Mesendoderm (in vitro differentiated cells): Measurements from ENCODE around the gene AICDA. TPM values are rescaled to one million over a fixed set of nuclear protein-coding genes. Genes with fewer than 3 reads are reported as not detected.

Source experiments
- DNase-seq: peaks from one replicate; pipeline ENCODE4 v3.0.0; 2013
- H2AK5ac ChIP-seq: 2 replicates; pipeline ENCODE4 v1.6.1; 2013; ENCODE audit warnings: low read length, inconsistent platforms
- H2BK120ac ChIP-seq: 2 replicates; pipeline ENCODE4 v1.6.1; 2013; ENCODE audit warnings: low read depth, mild to moderate bottlenecking, low read length, moderate library complexity, mixed read lengths
- H2BK15ac ChIP-seq: replicated peaks from 2 replicates; pipeline ENCODE4 v1.6.1; 2013; ENCODE audit warnings: low read depth, mild to moderate bottlenecking, moderate library complexity
- H2BK5ac ChIP-seq: 2 replicates; pipeline ENCODE4 v1.6.1; 2013; ENCODE audit warnings: low read length, inconsistent platforms
- H3K18ac ChIP-seq: 2 replicates; pipeline ENCODE4 v1.6.1; 2013; ENCODE audit warnings: mild to moderate bottlenecking, low read length, mixed read lengths
- H3K23ac ChIP-seq: one replicate; pipeline ENCODE4 v1.6.1; 2013; ENCODE audit warnings: low read length
- H3K27ac ChIP-seq: 2 replicates; pipeline ENCODE4 v1.5.1; 2013; ENCODE audit warnings: low read depth, mild to moderate bottlenecking, inconsistent platforms, low read length, moderate library complexity
- H3K27me3 ChIP-seq: 2 replicates; pipeline ENCODE4 v1.6.1; 2013; ENCODE audit warnings: low read length, control low read depth, mild to moderate bottlenecking, inconsistent platforms; ENCODE audit not compliant: insufficient read depth, poor library complexity
- H3K36me3 ChIP-seq: 2 replicates; pipeline ENCODE4 v1.6.1; 2013; ENCODE audit warnings: low read length, inconsistent platforms; ENCODE audit not compliant: control insufficient read depth, insufficient read depth
- H3K4ac ChIP-seq: one replicate; pipeline ENCODE4 v1.6.1; 2013; ENCODE audit warnings: low read depth, mild to moderate bottlenecking, low read length, moderate library complexity
- H3K4me1 ChIP-seq: 2 replicates; pipeline ENCODE4 v1.6.1; 2013; ENCODE audit warnings: low read depth, low read length, inconsistent platforms; ENCODE audit not compliant: control insufficient read depth
- H3K4me2 ChIP-seq: 2 replicates; pipeline ENCODE4 v1.6.1; 2013; ENCODE audit warnings: low read length
- H3K4me3 ChIP-seq: 2 replicates; pipeline ENCODE4 v1.5.1; 2013; ENCODE audit warnings: mild to moderate bottlenecking, low read length
- H3K56ac ChIP-seq: one replicate; pipeline ENCODE4 v1.6.1; 2013; ENCODE audit warnings: low read length
- H3K79me1 ChIP-seq: 2 replicates; pipeline ENCODE4 v1.6.1; 2013; ENCODE audit warnings: low read length, inconsistent platforms
- H3K79me2 ChIP-seq: 2 replicates; pipeline ENCODE4 v1.6.1; 2013; ENCODE audit warnings: mild to moderate bottlenecking, low read length; ENCODE audit not compliant: control insufficient read depth, insufficient read depth
- H3K9ac ChIP-seq: 2 replicates; pipeline ENCODE4 v1.6.1; 2013; ENCODE audit warnings: low read length, inconsistent platforms
- H4K5ac ChIP-seq: one replicate; pipeline ENCODE4 v1.6.1; 2013; ENCODE audit warnings: low read length
- H4K8ac ChIP-seq: one replicate; pipeline ENCODE4 v1.6.1; 2013; ENCODE audit warnings: low read depth, mild to moderate bottlenecking, control low read depth, low read length, moderate library complexity
- WGBS: extraction: QIAGEN DNeasy Blood & Tissue Kit; methylation state at CpG from one replicate; pipeline ENCODE4 v1.1.7; 2013; ENCODE audit warnings: low lambda C conversion rate, missing lambda C conversion rate; ENCODE audit not compliant: insufficient coverage; ENCODE audit errors: extremely low coverage; 5-methylcytosine and 5-hydroxymethylcytosine counted together
- polyA plus RNA-seq, 2 experiments: library from polyadenylated mRNA; stranded (reverse); fragments of 200-250 nt; gene quantifications; one replicate each; pipeline ENCODE4 v1.2.3, GENCODE V29; 2013

The AICDA gene
- polyA plus RNA-seq (2013, experiment 1 of 2) = 0.48 TPM
- 0.60 TPM for polyA plus RNA-seq (2013, experiment 2 of 2)

DNA sequence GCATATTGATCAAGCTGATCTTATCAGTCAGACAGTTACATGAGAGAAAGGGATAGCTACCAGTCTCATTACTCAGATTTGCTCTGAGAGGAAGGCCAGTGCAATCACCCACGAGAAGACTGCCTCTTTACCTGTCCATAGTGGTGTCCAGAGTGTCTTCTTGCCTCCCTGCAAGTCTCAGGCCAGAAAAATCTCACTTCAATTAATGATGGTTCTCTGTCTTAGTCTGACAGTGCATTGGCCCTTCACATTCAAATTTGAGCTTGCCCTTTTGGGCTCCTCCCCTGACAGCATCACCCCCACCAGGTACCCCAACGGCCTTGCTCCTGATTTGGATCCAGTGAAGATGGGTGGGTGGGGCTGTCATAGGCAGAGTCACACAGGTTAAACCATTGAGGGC lies at the start of gene AICDA:
AICDA (minus strand) TSS at position 231 of the 400 bp plus-strand sequence; CDS start at position 139, 92 bp downstream.
- Histone ChIP-seq H4K8ac (no peak within 1 kb of the TSS), H2BK15ac (no peak within 1 kb of the TSS), H3K4me2 (no peak within 1 kb of the TSS), H3K23ac (no peak within 1 kb of the TSS), H3K36me3 (no peaks in the 10 kb centered on the region), H3K79me1 (no peaks in the 10 kb centered on the region), H3K4me3 (no peak within 1 kb of the TSS), H3K27ac (no peak within 1 kb of the TSS), H2BK5ac (no peak within 1 kb of the TSS), H3K4me1 (peaks cover 2% of the 10 kb centered on the region), H2BK120ac (no peak within 1 kb of the TSS), H2AK5ac (no peak within 1 kb of the TSS), H3K27me3 (no peaks in the 10 kb centered on the region), H3K4ac (no peak within 1 kb of the TSS), H3K79me2 (no peaks in the 10 kb centered on the region), H3K56ac (no peak within 1 kb of the TSS), H3K18ac (no peak within 1 kb of the TSS), H3K9ac (no peak within 1 kb of the TSS), H4K5ac (no peak within 1 kb of the TSS)
- DNase-seq = no peak
- WGBS = no CpG with 5 or more reads among the region's 2 CpGs

DNA sequence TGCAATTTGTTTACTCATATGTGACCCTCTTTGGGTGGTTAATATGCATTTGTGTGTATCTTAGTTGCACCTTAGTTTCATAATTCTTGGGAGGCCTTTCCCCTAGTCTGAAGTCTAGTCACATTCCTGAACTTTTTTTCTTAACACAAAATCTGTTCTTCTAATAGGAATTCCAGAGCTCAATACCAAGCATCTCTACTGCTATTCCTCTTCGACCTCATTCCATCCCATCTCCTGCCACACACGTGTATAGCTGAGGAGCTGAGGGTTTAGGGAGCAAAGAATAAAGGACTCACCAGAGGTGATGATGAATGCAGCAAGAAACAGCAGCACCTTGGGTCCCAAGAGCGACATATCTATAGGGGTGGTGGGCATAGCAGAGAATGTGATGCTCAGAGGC lies 49.1 kb upstream of the AICDA start:
- Histone ChIP-seq H3K4ac (no peak overlapping the region), H4K5ac (no peak overlapping the region), H3K27me3 (no peaks in the 10 kb centered on the region), H3K18ac (no peak overlapping the region), H3K79me2 (no peaks in the 10 kb centered on the region), H3K4me3 (no peak overlapping the region), H2BK5ac (no peak overlapping the region), H3K56ac (no peak overlapping the region), H3K4me2 (no peak overlapping the region), H2AK5ac (no peak overlapping the region), H3K23ac (no peak overlapping the region), H3K4me1 (no peaks in the 10 kb centered on the region), H2BK120ac (no peak overlapping the region), H3K27ac (no peak overlapping the region), H3K9ac (no peak overlapping the region), H4K8ac (no peak overlapping the region), H3K36me3 (no peaks in the 10 kb centered on the region), H3K79me1 (no peaks in the 10 kb centered on the region), H2BK15ac (no peak overlapping the region)
- WGBS = no CpG with 5 or more reads among the region's 3 CpGs
- DNase-seq = no peak

DNA sequence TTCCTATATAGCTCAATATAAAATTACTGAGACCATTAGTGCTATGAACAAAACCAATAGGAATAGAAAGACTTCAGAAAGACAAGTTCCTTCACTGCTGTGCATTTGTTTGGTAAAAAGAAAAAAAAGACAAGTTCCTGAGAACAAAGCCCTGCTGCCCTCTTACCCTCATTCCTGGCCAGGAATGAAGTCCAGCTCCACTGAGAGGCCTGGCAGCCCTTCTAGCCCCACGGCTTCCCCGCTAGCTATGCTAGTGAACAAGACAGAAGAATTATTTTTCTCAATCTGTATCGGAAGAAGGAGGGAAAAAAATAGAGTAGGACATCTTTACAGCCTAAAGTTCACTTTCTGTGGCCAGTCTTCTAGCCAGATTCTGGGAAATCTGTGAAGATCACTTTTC lies 48.4 kb upstream of the AICDA start:
- H2AK5ac ChIP-seq = no peak overlapping the region
- no peak overlapping the region for H3K4me2 ChIP-seq
- no peak overlapping the region for H3K4me3 ChIP-seq
- H3K79me2 ChIP-seq = no peaks in the 10 kb centered on the region
- no peak overlapping the region for H4K5ac ChIP-seq
- H3K4me1 ChIP-seq = no peaks in the 10 kb centered on the region
- H2BK5ac ChIP-seq = no peak overlapping the region
- no peak overlapping the region for H3K4ac ChIP-seq
- no peak overlapping the region for H3K23ac ChIP-seq
- no peak overlapping the region for H3K27ac ChIP-seq
- no peak overlapping the region for H3K9ac ChIP-seq
- H2BK15ac ChIP-seq = peak overlapping the region; percentile 12
- no peak overlapping the region for H3K56ac ChIP-seq
- WGBS = no CpG with 5 or more reads among the region's 3 CpGs
- no peak for DNase-seq
- H2BK120ac ChIP-seq = no peak overlapping the region
- H3K79me1 ChIP-seq = no peaks in the 10 kb centered on the region
- H4K8ac ChIP-seq = no peak overlapping the region
- H3K18ac ChIP-seq = no peak overlapping the region
- H3K36me3 ChIP-seq = no peaks in the 10 kb centered on the region
- no peaks in the 10 kb centered on the region for H3K27me3 ChIP-seq

DNA sequence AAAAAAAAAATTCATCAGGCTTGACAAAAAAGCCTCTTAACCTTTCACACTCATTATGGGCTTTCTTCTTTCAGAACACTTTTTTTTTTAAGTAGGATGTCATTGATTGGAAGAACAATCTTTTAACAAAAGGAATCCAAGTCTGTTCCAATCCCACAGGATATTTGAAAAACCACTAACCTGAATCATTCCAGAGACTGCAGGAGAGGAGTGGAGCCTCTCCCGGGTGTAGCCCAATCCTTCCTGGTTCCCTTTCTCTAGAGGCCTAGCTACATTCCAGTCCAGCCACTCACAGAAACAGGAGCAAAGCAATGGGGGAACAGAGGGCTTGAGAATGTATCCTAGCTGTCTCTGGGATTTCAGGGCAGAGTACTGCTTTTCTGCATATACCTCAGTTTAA lies 45.7 kb upstream of the AICDA start:
- Histone ChIP-seq H3K36me3 (no peaks in the 10 kb centered on the region), H4K8ac (no peak overlapping the region), H3K18ac (peak overlapping the region; percentile 82), H3K79me1 (no peaks in the 10 kb centered on the region), H2BK15ac (no peak overlapping the region), H2BK120ac (no peak overlapping the region), H3K56ac (no peak overlapping the region), H3K4me3 (no peak overlapping the region), H4K5ac (no peak overlapping the region), H3K4me1 (no peaks in the 10 kb centered on the region), H3K27ac (no peak overlapping the region), H3K23ac (no peak overlapping the region), H3K4ac (no peak overlapping the region), H3K79me2 (no peaks in the 10 kb centered on the region), H3K9ac (no peak overlapping the region), H3K4me2 (no peak overlapping the region), H2AK5ac (no peak overlapping the region), H3K27me3 (no peaks in the 10 kb centered on the region), H2BK5ac (no peak overlapping the region)
- DNase-seq = peak; percentile 79
- WGBS = no CpG with 5 or more reads among the region's 1 CpG

DNA sequence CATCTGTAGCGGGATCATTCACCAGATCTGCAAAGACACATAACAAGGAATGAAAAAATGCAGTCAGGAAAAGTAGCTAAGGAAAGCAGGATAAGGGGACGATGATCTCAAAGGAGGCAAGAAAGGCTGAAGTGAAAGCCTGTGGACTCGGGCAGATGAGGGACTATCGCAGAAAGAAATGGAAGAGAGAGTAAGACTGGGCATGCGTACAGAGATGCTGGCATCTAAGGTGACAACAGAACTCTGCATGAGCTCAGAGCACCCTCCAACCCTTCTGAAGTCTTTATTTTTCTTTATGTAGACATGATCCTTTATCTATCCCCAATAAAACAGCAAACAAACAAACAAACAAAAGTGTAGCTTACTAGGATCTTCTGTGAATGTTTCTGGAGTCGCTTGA lies 42.8 kb upstream of the AICDA start:
- Histone ChIP-seq H3K56ac (no peak overlapping the region), H4K8ac (no peak overlapping the region), H2BK15ac (no peak overlapping the region), H3K4me1 (no peaks in the 10 kb centered on the region), H2AK5ac (no peak overlapping the region), H3K23ac (no peak overlapping the region), H3K36me3 (no peaks in the 10 kb centered on the region), H3K79me1 (no peaks in the 10 kb centered on the region), H3K79me2 (no peaks in the 10 kb centered on the region), H3K4me3 (no peak overlapping the region), H2BK120ac (no peak overlapping the region), H3K9ac (no peak overlapping the region), H4K5ac (no peak overlapping the region), H3K18ac (no peak overlapping the region), H3K4ac (no peak overlapping the region), H2BK5ac (no peak overlapping the region), H3K27me3 (no peaks in the 10 kb centered on the region), H3K4me2 (no peak overlapping the region), H3K27ac (no peak overlapping the region)
- WGBS = no CpG with 5 or more reads among the region's 6 CpGs
- DNase-seq = no peak

DNA sequence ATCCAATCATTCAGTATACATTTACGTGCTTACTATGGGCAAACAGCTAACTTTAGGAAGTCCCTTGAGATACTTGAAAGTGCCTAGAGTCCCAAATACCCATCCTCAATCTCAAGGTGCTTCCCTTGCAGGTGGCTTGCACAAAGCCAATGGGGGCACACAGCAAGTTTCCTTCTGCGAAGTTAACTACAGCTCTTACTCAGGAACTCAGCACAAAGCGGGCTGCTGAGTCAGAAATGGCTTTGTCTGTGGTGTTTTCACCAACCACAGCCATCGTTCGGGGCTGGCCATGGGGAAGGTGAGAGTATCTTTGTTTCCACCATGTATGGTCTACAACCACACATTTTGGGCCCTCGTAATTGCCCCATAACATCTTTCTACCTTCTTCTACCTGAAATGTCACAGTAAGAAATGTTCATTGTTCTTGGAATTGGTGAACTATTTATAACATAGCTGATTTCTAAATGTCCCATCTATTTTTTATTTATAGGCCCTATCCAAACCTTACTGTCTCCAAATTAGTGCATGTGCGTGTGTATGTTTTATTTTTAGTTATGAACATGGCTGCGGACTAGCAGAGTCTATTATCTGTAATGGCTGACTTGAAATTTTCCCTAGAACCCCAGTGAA lies 36.0 kb upstream of the AICDA start:
- DNase-seq = no peak
- no peak overlapping the region for H2BK120ac ChIP-seq
- H3K4me1 ChIP-seq = peaks cover 4% of the 10 kb centered on the region
- no peak overlapping the region for H3K4ac ChIP-seq
- no peak overlapping the region for H3K4me3 ChIP-seq
- H3K23ac ChIP-seq = no peak overlapping the region
- no peaks in the 10 kb centered on the region for H3K79me2 ChIP-seq
- H3K56ac ChIP-seq = no peak overlapping the region
- H3K27me3 ChIP-seq = no peaks in the 10 kb centered on the region
- WGBS = no CpG with 5 or more reads among the region's 8 CpGs
- no peak overlapping the region for H3K18ac ChIP-seq
- no peak overlapping the region for H3K4me2 ChIP-seq
- H3K9ac ChIP-seq = no peak overlapping the region
- H3K36me3 ChIP-seq = no peaks in the 10 kb centered on the region
- H3K27ac ChIP-seq = no peak overlapping the region
- no peak overlapping the region for H4K5ac ChIP-seq
- H4K8ac ChIP-seq = no peak overlapping the region
- H2AK5ac ChIP-seq = no peak overlapping the region
- H2BK15ac ChIP-seq = peak overlapping the region; percentile 88
- H3K79me1 ChIP-seq = no peaks in the 10 kb centered on the region
- no peak overlapping the region for H2BK5ac ChIP-seq
